CD8-positive, alpha-beta memory T cell (primary cell): Measurements from ENCODE around the gene LRP3. TPM values are rescaled to one million over a fixed set of nuclear protein-coding genes. Genes with fewer than 3 reads are reported as not detected.

ENCODE experiments used
- CTCF ChIA-PET: fragments of 350-600 bp; sonication (Branson Sonifier 250); formaldehyde crosslinking; loops from one replicate; lab custom pipeline; 2021; ENCODE audit warnings: antibody characterized with exemption; lab: Charles Lee
- POLR2A ChIA-PET: fragments of 350-600 bp; sonication (Branson Sonifier 250); formaldehyde crosslinking; loops from one replicate; lab custom pipeline; 2021; ENCODE audit warnings: antibody characterized with exemption; lab: Charles Lee
- DNase-seq, 5 donors: peaks; one replicate each; pipeline versions ENCODE4 v3.0.0 to v3.0.0-alpha.2; 2020 to 2022; ENCODE audit warnings: mixed read lengths in 1 of 5
- H3K27ac ChIP-seq: one replicate; pipeline ENCODE4 v1.7.0; 2013; ENCODE audit warnings: low read depth, mild to moderate bottlenecking, low read length, moderate library complexity
- H3K27me3 ChIP-seq: 2 replicates; pipeline ENCODE4 v1.7.0; 2013; ENCODE audit warnings: low read length, mild to moderate bottlenecking; ENCODE audit not compliant: insufficient read depth, poor library complexity, severe bottlenecking
- H3K36me3 ChIP-seq: 2 replicates; pipeline ENCODE4 v1.7.0; 2013; ENCODE audit warnings: mild to moderate bottlenecking, low read length, moderate library complexity; ENCODE audit not compliant: insufficient read depth
- H3K4me1 ChIP-seq: 2 replicates; pipeline ENCODE4 v1.7.0; 2013; ENCODE audit warnings: mild to moderate bottlenecking, low read length, moderate library complexity; ENCODE audit not compliant: insufficient read depth
- H3K4me3 ChIP-seq: 2 replicates; pipeline ENCODE4 v1.7.0; 2013; ENCODE audit warnings: mild to moderate bottlenecking, low read length
- H3K9me3 ChIP-seq: 2 replicates; pipeline ENCODE4 v1.7.0; 2013; ENCODE audit warnings: mild to moderate bottlenecking, low read length
- H3K27ac Mint-ChIP-seq, 8 donors: one replicate each; pipeline ENCODE4 v1.8.0; 2020 to 2021; ENCODE audit warnings: mixed read lengths in 8 of 8, mild to moderate bottlenecking in 6 of 8, inconsistent platforms in 3 of 8, moderate library complexity in 3 of 8
- H3K27me3 Mint-ChIP-seq, 2 donors: one replicate each; pipeline ENCODE4 v1.8.0; 2020 to 2021; ENCODE audit warnings: mixed read lengths in 2 of 2, mild to moderate bottlenecking in 1 of 2, moderate library complexity in 1 of 2
- H3K36me3 Mint-ChIP-seq, 3 donors: one replicate each; pipeline ENCODE4 v1.8.0; 2020 to 2021; ENCODE audit warnings: mixed read lengths in 3 of 3, inconsistent platforms in 1 of 3, mild to moderate bottlenecking in 1 of 3
- H3K4me1 Mint-ChIP-seq, 3 donors: one replicate each; pipeline ENCODE4 v1.8.0; 2020 to 2021; ENCODE audit warnings: mixed read lengths in 3 of 3, inconsistent platforms in 1 of 3, mild to moderate bottlenecking in 1 of 3
- H3K4me3 Mint-ChIP-seq, 7 donors: one replicate each; pipeline ENCODE4 v1.8.0; 2020 to 2021; ENCODE audit warnings: mixed read lengths in 7 of 7, mild to moderate bottlenecking in 6 of 7, moderate library complexity in 4 of 7, inconsistent platforms in 2 of 7
- H3K9me3 Mint-ChIP-seq, 5 donors: one replicate each; pipeline ENCODE4 v1.8.0; 2020 to 2022; ENCODE audit warnings: mixed read lengths in 5 of 5, mild to moderate bottlenecking in 3 of 5, moderate library complexity in 2 of 5, inconsistent platforms in 1 of 5
- polyA plus RNA-seq: library from polyadenylated mRNA; unstranded; fragments of 300-500 nt; fragmentation: Illumina TruSeq; gene quantifications from one replicate; pipeline ENCODE4 v1.2.3, GENCODE V29; 2021
- total RNA-seq, 2 experiments: library from RNA; stranded (reverse); gene quantifications; one replicate each; pipeline ENCODE4 v1.2.3, GENCODE V29; 2021

Gene LRP3
- total and polyA plus RNA-seq, 3 experiments from 2014 or later, result 0.24 TPM; not detected in 2

GRCh38 chr19:33156334-33156733 lies 37.8 kb upstream of the LRP3 start:
- H3K27me3 Mint-ChIP-seq, result peaks cover 0 to 1% of the 10 kb centered on the region in 2 donors
- Histone ChIP-seq H3K36me3 (no peaks in the 10 kb centered on the region), H3K27me3 (no peaks in the 10 kb centered on the region), H3K27ac (no peak overlapping the region), H3K4me3 (no peak overlapping the region), H3K4me1 (peaks cover 28% of the 10 kb centered on the region), H3K9me3 (no peaks in the 10 kb centered on the region)
- no peak for DNase-seq
- ChIA-PET POLR2A (no interaction called here), CTCF (interaction anchor here (0.7 to 9.5 kb wide), 4 partner anchors 9 to 28 kb away, joined by 3 to 80 read pairs (median 6); no protein-coding TSS in a partner anchor)
- no peaks in the 10 kb centered on the region for H3K9me3 Mint-ChIP-seq
- H3K36me3 Mint-ChIP-seq, result no peaks in the 10 kb centered on the region
- peaks cover 25 to 36% (median 32%) of the 10 kb centered on the region in 3 donors for H3K4me1 Mint-ChIP-seq
- no peak overlapping the region for H3K4me3 Mint-ChIP-seq
- H3K27ac Mint-ChIP-seq, result no peak overlapping the region

GRCh38 chr19:33157906-33158305 lies 36.2 kb upstream of the LRP3 start:
- H3K36me3 Mint-ChIP-seq, result no peaks in the 10 kb centered on the region
- CTCF ChIA-PET, result interaction anchor here (9.5 kb wide), 1 partner anchor 18 kb away, joined by 80 read pairs; no protein-coding TSS in a partner anchor
- no peaks in the 10 kb centered on the region for H3K9me3 Mint-ChIP-seq
- no peak for DNase-seq
- Histone ChIP-seq H3K4me1 (peaks cover 31% of the 10 kb centered on the region), H3K27me3 (no peaks in the 10 kb centered on the region), H3K27ac (no peak overlapping the region), H3K9me3 (no peaks in the 10 kb centered on the region), H3K4me3 (no peak overlapping the region), H3K36me3 (no peaks in the 10 kb centered on the region)
- peaks cover 30 to 43% (median 40%) of the 10 kb centered on the region in 3 donors for H3K4me1 Mint-ChIP-seq
- H3K27ac Mint-ChIP-seq, result peak overlapping the region in 6 of 8 donors; percentile 6 to 68 (median 58)
- peak overlapping the region in 1 of 7 donors; percentile 44 for H3K4me3 Mint-ChIP-seq
- POLR2A ChIA-PET, result interaction anchor here (1.0 to 1.3 kb wide), 2 partner anchors 18 to 19 kb away, joined by 3 read pairs; no protein-coding TSS in a partner anchor
- H3K27me3 Mint-ChIP-seq, result peaks cover 0 to 1% of the 10 kb centered on the region in 2 donors

GRCh38 chr19:33158365-33158764 lies 35.8 kb upstream of the LRP3 start:
- H3K36me3 Mint-ChIP-seq, result no peaks in the 10 kb centered on the region
- peak overlapping the region in 6 of 8 donors; percentile 6 to 63 (median 56) for H3K27ac Mint-ChIP-seq

GRCh38 chr19:33159149-33159548 lies 35.0 kb upstream of the LRP3 start:
- Histone ChIP-seq H3K9me3 (no peaks in the 10 kb centered on the region), H3K27ac (no peak overlapping the region), H3K36me3 (no peaks in the 10 kb centered on the region), H3K4me3 (no peak overlapping the region), H3K4me1 (peaks cover 31% of the 10 kb centered on the region), H3K27me3 (no peaks in the 10 kb centered on the region)
- Mint-ChIP-seq H3K4me1 (peaks cover 30 to 43% (median 40%) of the 10 kb centered on the region in 3 donors), H3K36me3 (peaks cover 0 to 1% (median 0%) of the 10 kb centered on the region in 3 donors), H3K27ac (peak overlapping the region in 1 of 8 donors; percentile 66), H3K27me3 (peaks cover 0 to 1% of the 10 kb centered on the region in 2 donors), H3K4me3 (peak overlapping the region in 1 of 7 donors; percentile 3), H3K9me3 (no peaks in the 10 kb centered on the region)
- ChIA-PET POLR2A (interaction anchor here (4.5 kb wide), 1 partner anchor 17 kb away, joined by 62 read pairs; no protein-coding TSS in a partner anchor), CTCF (interaction anchor here (1.3 to 9.5 kb wide), 4 partner anchors 10 to 26 kb away, joined by 4 to 80 read pairs (median 11); no protein-coding TSS in a partner anchor)
- DNase-seq, result no peak

More at GRCh38 chr19:33158365-33158764, 35.8 kb upstream of the LRP3 start:
- Mint-ChIP-seq H3K27me3 (peaks cover 0 to 1% of the 10 kb centered on the region in 2 donors), H3K4me3 (peak overlapping the region in 2 of 7 donors; percentile 15 to 44), H3K9me3 (no peaks in the 10 kb centered on the region), H3K4me1 (peaks cover 30 to 43% (median 40%) of the 10 kb centered on the region in 3 donors)
- POLR2A ChIA-PET, result interaction anchor here (1.3 to 4.5 kb wide), 2 partner anchors 18 to 19 kb away, joined by 3 to 62 read pairs; no protein-coding TSS in a partner anchor
- no peak for DNase-seq
- Histone ChIP-seq H3K4me1 (peaks cover 31% of the 10 kb centered on the region), H3K4me3 (no peak overlapping the region), H3K9me3 (no peaks in the 10 kb centered on the region), H3K27ac (no peak overlapping the region), H3K27me3 (no peaks in the 10 kb centered on the region), H3K36me3 (no peaks in the 10 kb centered on the region)
- CTCF ChIA-PET, result interaction anchor here (9.5 kb wide), 1 partner anchor 18 kb away, joined by 80 read pairs; no protein-coding TSS in a partner anchor

- Mint-ChIP-seq H3K36me3 (peaks cover 0 to 3% (median 0%) of the 10 kb centered on the region in 3 donors), H3K4me3 (peak overlapping the region in 5 of 7 donors; percentile 54 to 88 (median 73)), H3K4me1 (peaks cover 30 to 43% (median 40%) of the 10 kb centered on the region in 3 donors), H3K9me3 (no peaks in the 10 kb centered on the region), H3K27me3 (peaks cover 0 to 1% of the 10 kb centered on the region in 2 donors), H3K27ac (peak overlapping the region; percentile 66 to 98 (median 90))
- peaks cover 31% of the 10 kb centered on the region for H3K4me1 ChIP-seq
- H3K4me3 ChIP-seq, result peak overlapping the region; percentile 27
- ChIA-PET POLR2A (interaction anchor here (1.2 to 4.5 kb wide), 2 partner anchors 10 to 17 kb away, joined by 5 to 62 read pairs; no protein-coding TSS in a partner anchor), CTCF (interaction anchor here (1.2 to 9.5 kb wide), 5 partner anchors 11 to 34 kb away, joined by 4 to 80 read pairs (median 6); no protein-coding TSS in a partner anchor)
- DNase-seq, result no peak
- no peak overlapping the region for H3K27ac ChIP-seq
- no peaks in the 10 kb centered on the region for H3K36me3 ChIP-seq
- no peaks in the 10 kb centered on the region for H3K9me3 ChIP-seq
- no peaks in the 10 kb centered on the region for H3K27me3 ChIP-seq
Observed at GRCh38 chr19:33159893-33160292, 34.2 kb upstream of the LRP3 start.

- no peak for DNase-seq
- H3K4me1 Mint-ChIP-seq, result peaks cover 30 to 43% (median 40%) of the 10 kb centered on the region in 3 donors
- Histone ChIP-seq H3K36me3 (no peaks in the 10 kb centered on the region), H3K4me3 (no peak overlapping the region), H3K27ac (no peak overlapping the region), H3K4me1 (peaks cover 31% of the 10 kb centered on the region), H3K9me3 (no peaks in the 10 kb centered on the region), H3K27me3 (no peaks in the 10 kb centered on the region)
- H3K27ac Mint-ChIP-seq, result peak overlapping the region; percentile 66 to 98 (median 88)
- H3K36me3 Mint-ChIP-seq, result peaks cover 0 to 3% (median 0%) of the 10 kb centered on the region in 3 donors
- H3K9me3 Mint-ChIP-seq, result no peaks in the 10 kb centered on the region
- no peaks in the 10 kb centered on the region for H3K27me3 Mint-ChIP-seq
- CTCF ChIA-PET, result interaction anchor here (1.2 to 9.5 kb wide), 5 partner anchors 15 to 249 kb away, joined by 3 to 80 read pairs (median 6); no protein-coding TSS in a partner anchor
- peak overlapping the region in 3 of 7 donors; percentile 23 to 60 (median 29) for H3K4me3 Mint-ChIP-seq
- POLR2A ChIA-PET, result interaction anchor here (0.6 to 4.5 kb wide), 4 partner anchors 9 to 581 kb away, joined by 3 to 62 read pairs (median 4); partner anchors contain the start of gene CEBPG
Observed at GRCh38 chr19:33161201-33161600, 32.9 kb upstream of the LRP3 start.

GRCh38 chr19:33163481-33163880 lies 30.6 kb upstream of the LRP3 start:
- ChIA-PET POLR2A (no interaction called here), CTCF (interaction anchor here (9.5 kb wide), 1 partner anchor 13 kb away, joined by 80 read pairs; no protein-coding TSS in a partner anchor)
- Mint-ChIP-seq H3K9me3 (peaks cover 0 to 3% (median 0%) of the 10 kb centered on the region in 5 donors), H3K27me3 (no peaks in the 10 kb centered on the region), H3K36me3 (peaks cover 0 to 5% (median 4%) of the 10 kb centered on the region in 3 donors), H3K4me1 (peaks cover 21 to 37% (median 35%) of the 10 kb centered on the region in 3 donors), H3K27ac (no peak overlapping the region), H3K4me3 (no peak overlapping the region)
- Histone ChIP-seq H3K9me3 (no peaks in the 10 kb centered on the region), H3K4me3 (no peak overlapping the region), H3K27ac (no peak overlapping the region), H3K27me3 (no peaks in the 10 kb centered on the region), H3K4me1 (peaks cover 22% of the 10 kb centered on the region), H3K36me3 (no peaks in the 10 kb centered on the region)
- no peak for DNase-seq
